ENCODE results near the gene CEMIP. TPM values are rescaled to one million over a fixed set of nuclear protein-coding genes. Genes with fewer than 3 reads are reported as not detected.

The CEMIP gene
- total RNA-seq, 2 donors from 2014 or later = 0.05 to 0.09 TPM

GRCh38 chr15:80931191-80931590, 152.0 kb downstream of the CEMIP start:
- DNase-seq (no peak), ATAC-seq (replicated peaks in 1 of 2) (no peak)
- H3K36me3 Mint-ChIP-seq (ENCODE audit: insufficient read depth in 2 of 2) = no peaks in the 10 kb centered on the region
- H3K4me1 Mint-ChIP-seq (ENCODE audit: low read depth) = peaks cover 5% of the 10 kb centered on the region
- H3K9me3 Mint-ChIP-seq = no peaks in the 10 kb centered on the region
- no peak overlapping the region for H3K27ac Mint-ChIP-seq
- no peaks in the 10 kb centered on the region for H3K27me3 Mint-ChIP-seq (ENCODE audit: low read depth)
- H3K4me3 Mint-ChIP-seq = no peak overlapping the region

DNA sequence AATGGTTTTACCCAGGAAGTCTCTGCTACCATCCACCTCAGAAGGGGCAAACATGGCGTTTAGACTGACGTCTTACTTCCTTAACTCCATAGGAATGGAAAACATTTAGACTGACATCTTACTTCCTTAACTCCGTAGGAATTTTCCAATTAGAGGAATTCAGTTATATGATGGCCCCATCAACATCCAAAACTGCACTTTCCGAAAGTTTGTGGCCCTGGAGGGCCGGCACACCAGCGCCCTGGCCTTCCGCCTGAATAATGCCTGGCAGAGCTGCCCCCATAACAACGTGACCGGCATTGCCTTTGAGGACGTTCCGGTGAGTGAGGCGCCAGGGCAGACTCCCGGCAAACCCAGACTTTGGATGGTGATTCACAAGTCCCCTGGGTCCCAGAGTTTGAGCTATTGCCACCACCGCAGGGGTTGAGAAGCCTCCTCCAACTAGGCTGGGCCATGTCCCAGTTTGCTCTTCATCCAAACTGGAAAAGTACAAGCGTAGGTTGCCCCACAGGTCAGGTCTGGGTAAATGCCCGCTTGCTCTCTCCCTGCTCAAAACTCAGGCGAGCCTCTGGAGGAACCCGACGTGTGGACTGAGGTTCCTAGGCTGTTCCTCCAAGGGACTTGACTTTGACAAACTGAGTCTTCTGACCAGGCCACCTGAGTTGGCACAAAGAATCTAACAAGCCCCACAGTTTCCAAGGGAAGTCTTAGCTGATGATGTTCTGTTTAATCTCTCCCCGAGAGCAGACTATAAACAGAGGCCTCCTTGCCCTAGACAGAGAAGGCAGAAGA, 152.7 kb downstream of the CEMIP start:
- Mint-ChIP-seq H3K36me3 (ENCODE audit: insufficient read depth in 2 of 2) (no peaks in the 10 kb centered on the region), H3K4me1 (ENCODE audit: low read depth) (peaks cover 5% of the 10 kb centered on the region), H3K27ac (no peak overlapping the region), H3K27me3 (ENCODE audit: low read depth) (no peaks in the 10 kb centered on the region), H3K9me3 (no peaks in the 10 kb centered on the region), H3K4me3 (no peak overlapping the region)
- ATAC-seq (replicated peaks in 1 of 2) = no peak
- no peak for DNase-seq

GRCh38 chr15:80932513-80932815, 153.3 kb downstream of the CEMIP start:
- H3K4me3 Mint-ChIP-seq = no peak overlapping the region
- ATAC-seq (replicated peaks in 1 of 2) (no peak), DNase-seq (no peak)
- no peaks in the 10 kb centered on the region for H3K36me3 Mint-ChIP-seq (ENCODE audit: insufficient read depth in 2 of 2)
- no peak overlapping the region for H3K27ac Mint-ChIP-seq
- H3K4me1 Mint-ChIP-seq (ENCODE audit: low read depth) = peaks cover 5% of the 10 kb centered on the region
- H3K9me3 Mint-ChIP-seq = no peaks in the 10 kb centered on the region
- no peaks in the 10 kb centered on the region for H3K27me3 Mint-ChIP-seq (ENCODE audit: low read depth)

DNA sequence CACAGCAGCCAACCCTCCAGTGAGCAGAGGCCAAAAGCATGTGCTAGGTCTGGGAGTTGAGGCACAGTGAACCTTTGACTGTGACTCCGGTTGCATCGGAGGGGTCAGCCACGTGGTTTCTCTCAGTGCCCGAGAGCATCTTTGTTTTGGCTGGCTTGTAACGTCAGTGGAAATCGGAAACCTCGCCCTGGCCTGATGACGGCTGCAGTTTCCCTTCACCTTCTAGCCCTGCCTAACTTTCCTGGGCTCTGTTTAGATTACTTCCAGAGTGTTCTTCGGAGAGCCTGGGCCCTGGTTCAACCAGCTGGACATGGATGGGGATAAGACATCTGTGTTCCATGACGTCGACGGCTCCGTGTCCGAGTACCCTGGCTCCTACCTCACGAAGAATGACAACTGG, 153.8 kb downstream of the CEMIP start:
- ATAC-seq (replicated peaks in 1 of 2) = no peak
- Mint-ChIP-seq H3K27ac (no peak overlapping the region), H3K4me3 (no peak overlapping the region), H3K9me3 (no peaks in the 10 kb centered on the region), H3K36me3 (ENCODE audit: insufficient read depth in 2 of 2) (no peaks in the 10 kb centered on the region), H3K27me3 (ENCODE audit: low read depth) (no peaks in the 10 kb centered on the region), H3K4me1 (ENCODE audit: low read depth) (peaks cover 5% of the 10 kb centered on the region)
- DNase-seq = no peak

- Mint-ChIP-seq H3K27ac (no peak overlapping the region), H3K4me3 (no peak overlapping the region), H3K36me3 (ENCODE audit: insufficient read depth in 2 of 2) (no peaks in the 10 kb centered on the region), H3K27me3 (ENCODE audit: low read depth) (no peaks in the 10 kb centered on the region), H3K9me3 (no peaks in the 10 kb centered on the region), H3K4me1 (ENCODE audit: low read depth) (peaks cover 5% of the 10 kb centered on the region)
- DNase-seq (no peak), ATAC-seq (replicated peaks in 1 of 2) (no peak)
These were observed 155.6 kb downstream of the CEMIP start for GRCh38 chr15:80934761-80935221.

DNA sequence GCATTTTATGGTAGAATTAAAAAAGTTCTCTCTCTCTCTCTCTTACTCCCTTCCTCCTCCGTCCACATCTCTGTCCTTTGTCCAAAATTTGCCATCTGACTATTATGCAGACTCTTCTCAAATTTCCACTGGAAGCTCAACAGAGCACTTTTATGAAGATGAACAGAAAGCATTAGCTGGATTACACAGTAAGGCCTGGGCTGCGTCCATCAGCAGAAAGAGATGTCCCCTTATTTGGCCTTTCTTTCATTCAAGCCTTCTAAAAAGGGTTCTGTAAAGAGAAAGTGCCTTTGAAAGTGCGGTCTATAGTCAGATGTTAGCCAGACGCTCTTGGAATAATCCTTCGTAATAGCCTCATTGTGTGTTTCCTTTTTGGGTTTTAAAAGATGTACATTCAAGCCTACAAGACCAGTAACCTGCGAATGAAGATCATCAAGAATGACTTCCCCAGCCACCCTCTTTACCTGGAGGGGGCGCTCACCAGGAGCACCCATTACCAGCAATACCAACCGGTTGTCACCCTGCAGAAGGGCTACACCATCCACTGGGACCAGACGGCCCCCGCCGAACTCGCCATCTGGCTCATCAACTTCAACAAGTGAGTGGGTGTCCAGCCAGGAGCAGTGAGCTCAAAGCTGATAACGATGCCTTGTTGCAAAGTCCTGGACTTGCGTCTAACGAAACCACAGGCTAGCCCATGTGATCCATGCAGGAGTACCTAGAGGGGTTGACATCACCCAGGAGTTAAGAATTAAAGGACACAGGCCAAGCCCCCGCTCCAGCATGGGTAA, 157.3 kb downstream of the CEMIP start:
- H3K36me3 Mint-ChIP-seq (ENCODE audit: insufficient read depth in 2 of 2) = no peaks in the 10 kb centered on the region
- ATAC-seq (replicated peaks in 1 of 2) (no peak), DNase-seq (no peak)
- H3K27me3 Mint-ChIP-seq (ENCODE audit: low read depth) = no peaks in the 10 kb centered on the region
- H3K4me1 Mint-ChIP-seq (ENCODE audit: low read depth) = peaks cover 5% of the 10 kb centered on the region
- no peaks in the 10 kb centered on the region for H3K9me3 Mint-ChIP-seq
- H3K4me3 Mint-ChIP-seq = no peak overlapping the region
- H3K27ac Mint-ChIP-seq = no peak overlapping the region

DNA sequence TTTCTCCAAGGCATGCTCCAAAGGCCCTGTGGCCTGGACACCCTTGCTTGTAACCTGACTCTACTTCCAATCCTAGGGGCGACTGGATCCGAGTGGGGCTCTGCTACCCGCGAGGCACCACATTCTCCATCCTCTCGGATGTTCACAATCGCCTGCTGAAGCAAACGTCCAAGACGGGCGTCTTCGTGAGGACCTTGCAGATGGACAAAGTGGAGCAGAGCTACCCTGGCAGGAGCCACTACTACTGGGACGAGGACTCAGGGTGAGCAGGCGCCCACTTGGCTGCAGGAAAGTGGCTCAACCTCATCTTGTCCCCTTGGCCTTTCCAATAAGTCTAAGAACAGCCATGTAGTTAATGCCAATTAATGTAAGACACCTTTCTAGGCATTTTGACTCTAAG, 158.5 kb downstream of the CEMIP start:
- DNase-seq (no peak), ATAC-seq (replicated peaks in 1 of 2) (no peak)
- Mint-ChIP-seq H3K9me3 (no peaks in the 10 kb centered on the region), H3K4me1 (ENCODE audit: low read depth) (peaks cover 5% of the 10 kb centered on the region), H3K27me3 (ENCODE audit: low read depth) (no peaks in the 10 kb centered on the region), H3K4me3 (no peak overlapping the region), H3K36me3 (ENCODE audit: insufficient read depth in 2 of 2) (peaks cover 0 to 1% of the 10 kb centered on the region in 2 donors), H3K27ac (no peak overlapping the region)

- Mint-ChIP-seq H3K4me1 (ENCODE audit: low read depth) (peaks cover 5% of the 10 kb centered on the region), H3K27me3 (ENCODE audit: low read depth) (no peaks in the 10 kb centered on the region), H3K9me3 (no peaks in the 10 kb centered on the region), H3K36me3 (ENCODE audit: insufficient read depth in 2 of 2) (peaks cover 0 to 1% of the 10 kb centered on the region in 2 donors), H3K4me3 (no peak overlapping the region), H3K27ac (no peak overlapping the region)
- ATAC-seq (replicated peaks in 1 of 2) (no peak), DNase-seq (no peak)
These were observed 160.0 kb downstream of the CEMIP start for GRCh38 chr15:80939216-80939615.

DNA sequence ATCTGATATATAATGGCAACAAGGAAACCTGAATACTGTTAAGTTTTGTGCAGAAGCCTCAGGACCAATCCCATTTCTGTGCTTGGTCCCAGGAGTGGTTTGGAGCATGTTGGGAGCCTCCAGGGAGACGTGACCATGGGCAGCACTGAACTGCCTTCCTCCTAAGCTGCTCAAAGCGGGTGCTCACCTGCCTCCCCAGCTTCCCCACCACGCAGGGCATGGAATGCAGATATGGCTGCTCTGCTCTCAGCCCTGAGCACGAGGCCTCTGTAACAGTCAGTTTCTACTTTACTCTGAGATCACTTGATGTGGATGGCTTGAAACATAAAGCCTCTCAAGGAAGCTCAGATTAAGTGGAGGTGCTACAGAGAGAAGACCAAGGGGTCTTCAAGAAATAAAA, 161.2 kb downstream of the CEMIP start:
- no peaks in the 10 kb centered on the region for H3K9me3 Mint-ChIP-seq
- no peak overlapping the region for H3K4me3 Mint-ChIP-seq
- H3K4me1 Mint-ChIP-seq (ENCODE audit: low read depth) = no peaks in the 10 kb centered on the region
- no peak overlapping the region for H3K27ac Mint-ChIP-seq
- ATAC-seq (replicated peaks in 1 of 2) = no peak
- DNase-seq = no peak
- peaks cover 0 to 1% of the 10 kb centered on the region in 2 donors for H3K36me3 Mint-ChIP-seq (ENCODE audit: insufficient read depth in 2 of 2)
- no peaks in the 10 kb centered on the region for H3K27me3 Mint-ChIP-seq (ENCODE audit: low read depth)

- Mint-ChIP-seq H3K4me1 (ENCODE audit: low read depth) (no peaks in the 10 kb centered on the region), H3K36me3 (ENCODE audit: insufficient read depth in 2 of 2) (peaks cover 0 to 1% of the 10 kb centered on the region in 2 donors), H3K27ac (no peak overlapping the region), H3K27me3 (ENCODE audit: low read depth) (no peaks in the 10 kb centered on the region), H3K4me3 (no peak overlapping the region), H3K9me3 (no peaks in the 10 kb centered on the region)
- DNase-seq (no peak), ATAC-seq (replicated peaks in 1 of 2) (no peak)
These were observed 161.7 kb downstream of the CEMIP start for GRCh38 chr15:80940851-80941250.

DNA sequence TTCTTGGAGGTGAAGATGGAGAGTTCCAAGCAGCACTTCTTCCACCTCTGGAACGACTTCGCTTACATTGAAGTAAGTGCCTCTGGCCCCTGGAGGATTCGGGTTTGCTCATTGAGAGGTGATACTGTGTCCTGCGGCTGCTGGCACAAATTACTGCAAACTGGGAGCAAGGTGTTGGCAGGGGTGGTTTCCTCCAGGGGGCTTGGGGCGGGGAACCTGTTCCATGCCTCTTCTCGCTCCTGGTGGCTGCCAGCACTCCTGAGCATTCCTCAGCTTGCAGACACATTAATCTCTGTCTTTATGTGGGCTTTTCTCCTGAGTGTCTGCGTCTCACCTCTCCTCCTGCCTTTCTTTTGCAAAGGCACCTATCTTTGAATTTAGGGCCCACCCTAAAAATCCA, 163.1 kb downstream of the CEMIP start:
- H3K4me1 Mint-ChIP-seq (ENCODE audit: low read depth) = no peaks in the 10 kb centered on the region
- no peak overlapping the region for H3K27ac Mint-ChIP-seq
- ATAC-seq (replicated peaks in 1 of 2) (no peak), DNase-seq (no peak)
- no peak overlapping the region for H3K4me3 Mint-ChIP-seq
- no peaks in the 10 kb centered on the region for H3K27me3 Mint-ChIP-seq (ENCODE audit: low read depth)
- H3K9me3 Mint-ChIP-seq = no peaks in the 10 kb centered on the region
- peaks cover 0 to 1% of the 10 kb centered on the region in 2 donors for H3K36me3 Mint-ChIP-seq (ENCODE audit: insufficient read depth in 2 of 2)

DNA sequence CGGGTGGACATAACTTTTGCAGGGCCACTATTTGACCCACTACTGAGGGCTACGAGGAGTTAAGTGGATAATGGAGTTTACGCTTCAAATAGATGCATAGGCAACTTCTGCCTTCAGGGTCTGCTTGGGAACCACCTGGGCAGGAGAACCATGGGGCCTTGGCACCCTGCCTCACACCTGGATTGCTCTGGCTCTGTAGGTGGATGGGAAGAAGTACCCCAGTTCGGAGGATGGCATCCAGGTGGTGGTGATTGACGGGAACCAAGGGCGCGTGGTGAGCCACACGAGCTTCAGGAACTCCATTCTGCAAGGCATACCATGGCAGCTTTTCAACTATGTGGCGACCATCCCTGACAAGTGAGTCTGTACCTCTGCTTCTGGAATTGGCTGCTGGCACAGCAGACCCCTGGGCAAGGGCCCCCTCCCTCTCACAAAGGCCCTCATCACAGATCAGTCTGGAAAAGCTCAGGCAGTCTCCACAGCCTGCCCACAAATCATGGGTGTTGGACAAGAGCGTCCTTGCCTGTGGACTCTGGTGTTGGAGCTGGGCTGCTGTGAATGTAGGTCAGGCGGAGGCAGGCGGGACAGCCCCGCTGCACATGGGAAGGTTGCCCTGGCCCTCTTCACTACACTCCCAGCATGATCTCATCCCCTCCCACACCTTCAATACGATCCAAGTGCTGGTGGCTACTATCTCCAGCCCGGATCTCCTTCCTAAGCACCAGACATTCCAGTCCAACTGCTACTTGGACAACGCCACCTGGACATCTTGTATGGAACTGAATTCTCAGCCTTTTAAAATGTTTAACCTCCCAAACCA, 163.8 kb downstream of the CEMIP start:
- H3K4me1 Mint-ChIP-seq (ENCODE audit: low read depth) = no peaks in the 10 kb centered on the region
- H3K36me3 Mint-ChIP-seq (ENCODE audit: insufficient read depth in 2 of 2) = peaks cover 1% of the 10 kb centered on the region in 2 donors
- no peaks in the 10 kb centered on the region for H3K27me3 Mint-ChIP-seq (ENCODE audit: low read depth)
- no peak overlapping the region for H3K27ac Mint-ChIP-seq
- H3K4me3 Mint-ChIP-seq = no peak overlapping the region
- no peak for DNase-seq
- no peak for ATAC-seq (replicated peaks in 1 of 2)
- H3K9me3 Mint-ChIP-seq = no peaks in the 10 kb centered on the region

DNA sequence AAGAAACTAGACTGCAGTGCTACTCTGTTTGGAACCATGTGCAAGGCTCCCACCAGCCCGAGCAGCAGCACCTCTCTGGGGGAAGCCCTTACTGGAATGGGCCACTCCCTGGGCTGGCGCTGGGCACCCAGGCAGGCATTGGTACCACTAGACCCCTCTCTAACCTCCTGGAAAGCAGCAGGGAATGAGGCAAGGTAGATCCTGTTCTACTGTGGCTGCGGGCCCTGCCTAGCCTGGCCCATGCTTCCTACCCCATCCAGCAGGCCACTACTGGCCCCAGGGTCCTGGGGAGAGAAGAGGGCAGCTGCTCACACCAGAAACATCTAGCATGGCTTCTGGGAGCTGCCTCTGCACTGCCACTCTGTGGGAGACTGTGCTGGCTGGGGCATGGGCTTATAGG, 165.6 kb downstream of the CEMIP start:
- H3K4me1 Mint-ChIP-seq (ENCODE audit: low read depth) = no peaks in the 10 kb centered on the region
- no peaks in the 10 kb centered on the region for H3K9me3 Mint-ChIP-seq
- peaks cover 1 to 4% of the 10 kb centered on the region in 2 donors for H3K36me3 Mint-ChIP-seq (ENCODE audit: insufficient read depth in 2 of 2)
- H3K27me3 Mint-ChIP-seq (ENCODE audit: low read depth) = no peaks in the 10 kb centered on the region
- no peak for ATAC-seq (replicated peaks in 1 of 2)
- H3K27ac Mint-ChIP-seq = no peak overlapping the region
- no peak for DNase-seq
- H3K4me3 Mint-ChIP-seq = no peak overlapping the region
